ENCODE measurements around the gene SOX30. TPM values are rescaled to one million over a fixed set of nuclear protein-coding genes. Genes with fewer than 3 reads are reported as not detected.

The SOX30 gene
- total and polyA plus RNA-seq, 12 donors: 0.03 to 0.72 (median 0.20) TPM; not detected in 5

GRCh38 chr5:157593052-157593757 is 59.0 kb downstream of the SOX30 start:
- Histone ChIP-seq H3K27me3 (no peaks in the 10 kb centered on the region), H3K4me3 (no peak overlapping the region), H3K36me3 (replicated peaks in 1 of 2) (no peaks in the 10 kb centered on the region), H3K9me3 (replicated peaks in 1 of 3) (no peaks in the 10 kb centered on the region), H3K4me1 (replicated peaks in 1 of 2) (no peaks in the 10 kb centered on the region), H3K27ac (no peak overlapping the region)
- intact Hi-C loops (cut with DNase I): no loop called here
- no peak for DNase-seq
- 75 to 83% (median 82%) methylated on average over 6 of the region's 6 CpGs for WGBS, 4 donors
- TF ChIP-seq POLR2A (IDR thresholded peaks at IDR 0.05) (no peak), CTCF (IDR thresholded peaks at IDR 0.05) (no peak)

- no peaks in the 10 kb centered on the region for H3K4me1 ChIP-seq (replicated peaks in 1 of 2)
- H3K27me3 ChIP-seq: no peaks in the 10 kb centered on the region
- no peak for DNase-seq
- no peaks in the 10 kb centered on the region for H3K36me3 ChIP-seq (replicated peaks in 1 of 2)
- TF ChIP-seq CTCF (IDR thresholded peaks at IDR 0.05) (no peak), POLR2A (IDR thresholded peaks at IDR 0.05) (no peak)
- H3K27ac ChIP-seq: no peak overlapping the region
- WGBS, 4 donors: 34 to 51% (median 47%) methylated on average over 3 of the region's 3 CpGs
- H3K4me3 ChIP-seq: no peak overlapping the region
- H3K9me3 ChIP-seq (replicated peaks in 1 of 3): no peaks in the 10 kb centered on the region
- intact Hi-C loops (cut with DNase I): no loop called here
Measured at GRCh38 chr5:157592594-157592993, 59.6 kb downstream of the SOX30 start.

GRCh38 chr5:157590478-157590877 is 61.8 kb downstream of the SOX30 start:
- intact Hi-C loops (cut with DNase I): no loop called here
- H3K27me3 ChIP-seq: no peaks in the 10 kb centered on the region
- TF ChIP-seq POLR2A (IDR thresholded peaks at IDR 0.05) (no peak), CTCF (IDR thresholded peaks at IDR 0.05) (no peak)
- H3K4me1 ChIP-seq (replicated peaks in 1 of 2): no peaks in the 10 kb centered on the region
- DNase-seq: no peak
- H3K36me3 ChIP-seq (replicated peaks in 1 of 2): no peaks in the 10 kb centered on the region
- H3K9me3 ChIP-seq (replicated peaks in 1 of 3): no peaks in the 10 kb centered on the region
- no peak overlapping the region for H3K4me3 ChIP-seq
- H3K27ac ChIP-seq: no peak overlapping the region

GRCh38 chr5:157584628-157585027 is 67.6 kb downstream of the SOX30 start:
- no peak for TF ChIP-seq CTCF (IDR thresholded peaks at IDR 0.05)
- TF ChIP-seq POLR2A (IDR thresholded peaks at IDR 0.05): no peak
- Histone ChIP-seq H3K27ac (no peak overlapping the region), H3K4me1 (replicated peaks in 1 of 2) (no peaks in the 10 kb centered on the region), H3K9me3 (replicated peaks in 1 of 3) (no peaks in the 10 kb centered on the region), H3K4me3 (no peak overlapping the region), H3K27me3 (no peaks in the 10 kb centered on the region), H3K36me3 (replicated peaks in 1 of 2) (no peaks in the 10 kb centered on the region)
- intact Hi-C loops (cut with DNase I): no loop called here
- 61 to 85% (median 71%) methylated on average over 1 of the region's 1 CpG for WGBS, 4 donors
- no peak for DNase-seq

Measured in adrenal gland (tissue), 12 donors.